HUDEP-2 (cell line): Measurements from ENCODE around the gene PCLO.
"Not testable (repeated sequence)": the region's sequence is repeated elsewhere in the genome, so short reads cannot be mapped to it uniquely, and the experiment has no call there.

Source experiments
- DNase-seq, 76 experiments: peaks; one replicate each; lab custom pipeline; 2025; ENCODE audit not compliant: unreplicated experiment in 76 of 76; lab: John Stamatoyannopoulos, UW

The PCLO gene

DNA sequence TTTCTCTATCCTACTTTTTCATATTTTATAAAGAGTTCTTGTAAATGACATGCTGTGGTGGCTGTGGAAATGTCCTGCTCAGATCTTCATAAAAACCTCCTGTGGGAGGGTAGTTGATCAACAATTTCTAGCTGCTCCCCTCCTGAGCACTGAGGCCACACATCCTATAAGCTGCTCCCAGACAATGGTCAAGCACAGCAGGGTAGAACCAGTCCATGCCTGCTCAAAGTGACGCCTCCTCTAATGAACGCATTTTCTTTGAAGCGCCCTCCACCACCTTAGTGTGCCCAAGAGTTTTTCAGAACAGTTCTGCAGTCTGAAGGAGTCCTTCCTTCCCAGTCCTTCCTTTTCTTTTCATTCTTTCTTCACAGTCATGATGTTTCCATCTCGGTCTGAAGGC lies 420.5 kb downstream of the PCLO start:
- no peak for DNase-seq

DNA sequence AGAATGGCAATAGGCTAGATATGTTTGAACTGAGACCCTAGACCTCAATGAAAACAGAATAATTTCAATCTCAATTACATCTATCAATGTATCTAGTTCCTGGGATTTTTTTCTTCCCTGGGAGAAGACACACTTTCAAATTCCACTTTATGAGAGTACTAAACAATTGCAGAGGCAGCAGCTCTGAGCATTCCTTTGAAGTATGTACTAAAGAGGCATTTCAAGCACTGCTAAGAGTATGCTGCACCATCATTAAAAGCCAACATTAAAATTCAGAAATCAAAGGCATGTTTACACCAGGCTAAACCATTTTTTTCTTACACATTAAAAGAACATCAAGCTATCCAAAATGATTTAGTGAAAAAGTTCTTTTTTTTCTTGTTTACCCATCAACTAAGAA lies 421.2 kb downstream of the PCLO start:
- no peak for DNase-seq

DNA sequence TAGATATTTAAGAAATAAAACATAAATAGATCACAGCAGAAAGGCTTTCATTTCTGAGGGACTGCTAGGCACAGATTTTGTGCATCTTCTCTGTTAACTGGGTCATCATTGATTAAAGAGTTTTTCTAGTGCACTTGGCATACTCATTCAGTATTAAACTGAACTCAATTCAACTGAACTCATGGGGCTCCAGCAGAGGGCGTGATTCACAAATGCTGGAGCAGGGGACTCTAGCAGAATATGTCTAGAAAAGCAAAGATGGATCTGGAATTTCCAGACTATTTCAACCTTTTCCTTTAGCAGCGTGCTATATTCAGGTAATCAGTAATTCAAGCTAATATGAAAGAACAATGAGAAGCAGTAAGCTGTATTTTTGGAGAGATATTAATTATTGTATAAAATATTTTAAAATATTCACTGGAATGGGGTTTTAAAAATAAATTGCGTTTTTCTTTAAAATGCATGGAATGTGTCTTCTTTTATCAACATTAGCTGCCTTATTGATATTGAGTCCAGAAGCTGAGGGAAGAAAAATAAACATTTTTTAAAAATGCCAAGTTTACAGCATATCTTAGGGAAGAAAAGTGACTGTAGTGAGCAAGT lies 422.3 kb downstream of the PCLO start:
- DNase-seq: peak in 17 of 76 experiments; percentile 0 to 34 (median 6)

DNA sequence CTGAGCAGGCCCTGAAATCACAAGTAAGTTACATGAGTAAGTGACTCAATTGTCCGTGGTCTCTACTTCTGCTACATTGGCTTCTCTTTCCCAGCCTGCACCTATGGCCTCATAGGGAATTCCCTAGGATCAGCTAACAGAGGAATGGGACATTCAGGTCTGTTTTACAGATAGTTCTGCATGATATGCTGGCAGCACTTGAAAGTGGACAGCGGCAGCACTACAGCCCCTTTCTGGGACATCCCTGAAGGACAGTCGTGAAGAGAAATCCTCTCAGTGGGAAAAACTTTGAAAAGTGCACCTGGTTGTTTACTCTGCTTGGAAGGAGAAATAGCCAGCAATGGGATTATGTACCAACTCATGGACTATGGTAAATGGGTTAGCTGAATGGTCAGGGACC lies 426.1 kb downstream of the PCLO start:
- DNase-seq: no peak

DNA sequence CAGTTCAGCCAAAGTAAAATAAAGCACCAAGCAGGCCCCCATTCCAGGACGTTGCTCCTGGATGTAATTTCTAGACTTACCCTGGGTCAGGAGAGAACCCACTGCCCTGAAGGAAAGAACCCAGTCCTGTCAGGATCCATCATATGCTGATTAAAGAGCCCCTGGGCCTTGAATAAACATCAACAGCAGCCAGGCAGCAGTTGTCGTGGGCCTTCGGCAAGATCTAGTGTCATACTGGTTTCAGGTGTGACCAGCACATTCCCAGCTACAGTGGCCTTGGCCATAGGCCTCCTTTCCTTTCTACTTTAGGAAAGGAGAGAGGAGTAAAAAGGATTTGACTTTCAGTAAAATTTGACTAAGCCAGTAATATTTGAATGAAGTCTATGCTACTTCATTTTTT lies 430.0 kb downstream of the PCLO start:
- no peak for DNase-seq

DNA sequence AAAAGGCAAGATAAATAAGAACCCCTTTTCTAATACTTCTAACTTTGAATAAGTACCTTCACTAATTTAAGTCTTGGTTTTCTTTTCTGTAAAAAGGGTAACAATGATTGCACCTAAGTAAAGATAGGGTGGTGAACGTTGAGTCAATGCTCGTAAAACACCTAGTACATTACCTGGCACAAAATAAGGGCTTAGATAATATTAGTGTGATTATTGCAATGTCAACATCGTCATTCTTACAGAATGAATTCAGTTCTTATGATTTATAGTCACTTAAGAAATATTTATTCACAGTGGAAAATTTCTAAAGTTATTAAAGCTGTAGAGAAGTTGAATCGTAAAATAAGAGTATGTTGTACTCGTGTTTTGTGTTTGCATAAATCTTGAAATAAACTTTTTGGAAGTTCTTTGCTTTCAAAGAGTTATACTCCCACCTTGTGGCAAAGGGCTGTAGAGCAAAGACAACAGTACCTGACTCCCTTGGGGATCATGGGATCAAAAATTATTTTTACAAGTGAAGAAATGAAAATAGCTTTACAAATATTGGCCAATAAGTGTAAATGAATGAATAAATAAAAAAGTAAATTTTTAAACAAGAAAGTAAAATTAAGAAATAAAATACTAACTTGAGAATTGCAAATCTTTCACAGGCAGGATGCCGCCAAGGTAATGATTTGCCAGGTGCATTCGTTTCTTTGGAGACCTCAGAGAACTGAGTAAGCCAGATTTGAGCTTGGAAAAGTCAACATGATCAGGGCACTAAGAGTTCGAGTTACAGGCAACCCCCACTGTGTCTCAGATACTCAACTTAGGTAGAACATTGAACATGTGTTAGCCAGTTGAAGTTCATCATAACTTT lies 433.3 kb downstream of the PCLO start:
- DNase-seq: peak in 1 of 76 experiments; percentile 13

DNA sequence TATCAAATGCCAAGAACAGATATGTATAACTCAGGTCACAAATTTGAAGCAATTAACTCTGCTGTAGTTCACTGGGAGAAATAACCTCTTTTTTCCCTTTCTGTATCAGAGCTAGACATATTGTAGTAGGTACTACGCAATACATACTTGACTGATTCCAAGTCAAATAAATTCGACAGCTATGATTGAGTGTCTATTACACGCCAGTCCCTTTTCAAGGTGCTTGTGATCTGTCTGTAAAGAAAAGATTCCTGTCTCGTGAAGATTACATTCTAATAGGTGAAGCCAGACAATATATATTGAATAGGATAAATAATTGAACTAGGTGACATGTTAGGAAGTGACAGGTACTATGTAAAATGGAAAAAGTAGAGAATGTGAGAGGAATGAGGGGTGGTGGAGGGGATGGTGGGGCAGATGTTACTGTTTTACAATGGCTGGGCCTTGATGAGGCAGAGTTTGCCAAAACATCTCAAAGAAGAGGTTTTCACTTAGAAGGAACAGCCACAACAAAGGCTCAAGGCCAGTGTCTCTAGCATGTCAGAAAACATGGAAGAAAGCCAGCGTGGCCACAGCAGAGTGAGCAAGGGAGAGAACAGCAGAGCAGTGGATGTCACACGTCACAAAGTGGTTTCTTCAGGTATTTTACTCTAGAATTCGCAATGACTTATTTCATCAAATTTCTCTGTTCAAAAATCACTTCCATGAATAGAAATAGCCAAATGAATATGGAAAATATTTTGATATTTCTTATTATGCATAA lies 436.5 kb downstream of the PCLO start:
- no peak for DNase-seq

DNA sequence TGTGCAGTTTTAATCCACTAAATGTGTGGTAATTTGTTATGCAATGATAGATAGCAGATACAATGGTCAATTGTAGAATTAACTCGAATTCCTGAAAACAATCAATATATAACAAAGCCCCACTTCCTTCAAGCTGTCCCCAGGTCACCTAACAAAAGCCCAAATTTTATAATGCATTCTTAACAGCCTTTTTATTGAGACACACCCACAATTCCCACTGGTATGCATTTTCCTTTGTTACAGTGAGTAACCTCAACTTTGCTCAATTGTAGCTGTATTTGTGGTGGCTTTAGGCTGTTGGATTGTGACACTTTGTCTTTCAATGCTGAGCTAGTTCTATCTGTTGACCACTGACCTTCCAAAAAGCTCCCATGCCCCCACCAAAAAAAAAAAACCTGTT lies 439.3 kb downstream of the PCLO start:
- DNase-seq: no peak

DNA sequence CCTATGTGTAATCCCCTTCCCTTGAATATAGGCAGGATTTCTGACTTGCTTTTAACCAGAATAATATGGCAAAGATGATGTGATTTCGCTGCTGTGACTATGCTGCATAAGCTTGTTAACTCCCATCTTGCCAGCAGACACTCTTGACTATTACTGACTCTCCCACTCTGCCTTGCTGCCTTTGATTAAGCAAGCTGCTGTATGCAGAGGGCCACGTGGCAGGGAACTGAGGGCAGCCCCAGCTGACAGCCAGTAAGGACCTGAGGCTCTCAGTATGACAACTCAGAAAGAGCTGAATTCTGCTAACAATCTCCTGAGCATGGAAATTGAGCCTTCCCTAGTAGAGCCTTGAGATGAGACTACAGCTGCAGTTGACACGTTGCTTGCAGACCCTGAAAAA lies 439.7 kb downstream of the PCLO start:
- no peak for DNase-seq

DNA sequence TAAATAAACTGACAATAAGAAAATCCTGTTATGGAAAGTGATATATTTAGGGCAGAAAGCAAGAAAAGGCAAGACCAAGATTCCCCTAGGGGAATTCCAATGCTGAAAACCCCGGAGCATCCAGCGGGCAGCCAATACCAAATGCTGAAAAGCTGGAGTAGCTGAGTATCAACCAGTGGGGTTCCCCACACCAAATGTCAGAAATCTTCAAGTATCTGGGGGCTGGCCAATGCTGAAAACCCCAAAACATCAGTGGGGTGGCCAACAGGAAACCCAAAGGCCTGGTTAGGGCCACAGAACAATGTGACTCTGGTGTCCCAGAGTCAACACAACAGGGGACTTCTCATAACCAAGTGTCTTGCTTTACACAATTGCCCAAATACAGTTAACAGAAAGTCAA lies 447.3 kb downstream of the PCLO start:
- DNase-seq: no peak

DNA sequence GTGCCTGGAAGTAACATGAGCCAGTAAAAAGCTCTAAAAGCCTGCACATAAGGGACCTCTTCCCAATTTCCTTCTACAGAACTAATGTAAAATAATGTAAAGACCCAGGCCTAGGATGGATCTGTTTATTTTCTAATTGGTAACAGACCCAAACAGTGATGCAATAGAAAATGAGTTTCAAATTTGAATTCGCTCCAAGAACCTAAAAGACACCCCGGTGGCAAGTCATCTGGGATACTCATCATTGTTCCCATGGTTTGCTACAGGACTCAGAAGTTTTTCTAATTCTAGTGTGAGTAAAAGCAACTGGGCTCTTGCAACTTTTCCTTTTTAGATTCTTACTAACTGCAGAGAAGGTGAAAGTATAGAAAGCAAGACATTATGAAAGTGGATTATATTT lies 447.8 kb downstream of the PCLO start:
- no peak for DNase-seq

DNA sequence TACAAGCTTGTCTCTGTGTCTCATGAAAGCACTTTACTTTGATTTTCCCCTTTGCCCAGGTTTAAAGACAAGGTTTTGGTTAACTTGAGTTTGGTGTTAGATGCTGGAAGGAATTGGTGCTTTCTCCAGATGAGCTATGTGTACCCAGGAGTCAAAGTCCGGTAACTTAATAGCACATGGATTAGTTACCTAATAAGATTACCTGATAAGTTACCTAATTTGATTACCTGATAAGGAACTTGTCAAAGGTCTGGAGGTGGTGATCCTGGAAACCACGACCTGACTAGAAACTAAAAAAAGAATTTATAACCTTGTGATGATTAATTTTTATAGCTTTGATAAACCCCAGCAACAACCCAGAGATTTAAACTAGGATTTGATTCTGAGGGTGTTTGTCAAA lies 449.2 kb downstream of the PCLO start:
- DNase-seq: no peak

DNA sequence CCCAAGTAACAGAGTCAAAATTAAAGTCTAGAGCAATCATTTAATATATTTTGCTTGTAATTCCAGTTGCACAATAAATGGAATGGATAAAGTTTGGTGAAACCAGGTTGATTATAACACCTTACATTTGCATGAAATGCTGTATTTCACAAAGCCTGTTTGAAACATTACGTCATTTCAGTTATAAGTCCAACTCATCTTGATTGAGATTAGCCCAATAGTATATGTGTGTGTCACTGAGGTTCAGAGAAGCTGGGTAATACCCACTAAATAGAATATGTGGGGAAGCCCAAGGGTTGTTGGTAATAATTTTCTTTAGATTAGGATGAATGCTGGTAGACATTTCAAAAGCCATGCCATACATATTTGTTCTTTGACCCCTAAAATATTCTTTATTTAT lies 456.3 kb downstream of the PCLO start:
- DNase-seq: not testable (repeated sequence)

DNA sequence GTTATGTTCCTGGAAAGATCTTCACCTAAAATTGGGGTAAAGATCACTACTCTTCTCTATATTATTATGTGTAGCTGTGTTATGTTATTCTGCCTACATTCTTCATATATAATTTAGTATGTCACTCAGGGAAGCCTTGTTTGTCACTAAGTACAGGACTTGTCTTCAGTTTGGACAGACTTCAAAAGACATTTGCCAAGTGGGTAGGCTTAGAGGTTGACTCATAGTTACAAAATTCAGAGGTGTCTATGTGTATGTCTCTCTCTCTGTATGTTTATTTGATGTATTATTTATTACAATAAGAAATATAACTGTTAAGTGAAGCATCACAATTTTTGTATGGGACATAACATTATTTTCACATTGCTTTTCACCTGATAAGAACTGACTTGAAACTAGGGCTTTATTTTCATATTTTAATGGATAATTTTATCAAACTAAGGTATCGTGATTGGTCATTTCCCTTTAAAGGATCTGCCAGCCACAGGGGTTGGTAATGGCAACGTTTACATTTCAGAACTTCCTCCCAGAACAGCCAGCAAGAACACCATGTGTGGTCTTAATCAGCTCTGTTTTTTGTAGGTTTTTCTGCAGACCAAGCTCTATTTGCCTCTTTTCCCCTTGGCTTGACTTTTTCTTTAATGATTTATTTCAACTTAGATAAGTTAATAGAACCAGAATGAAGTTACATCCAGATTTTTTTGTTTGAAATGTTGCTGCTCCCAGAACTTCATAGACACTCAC lies 457.0 kb downstream of the PCLO start:
- DNase-seq: no peak

DNA sequence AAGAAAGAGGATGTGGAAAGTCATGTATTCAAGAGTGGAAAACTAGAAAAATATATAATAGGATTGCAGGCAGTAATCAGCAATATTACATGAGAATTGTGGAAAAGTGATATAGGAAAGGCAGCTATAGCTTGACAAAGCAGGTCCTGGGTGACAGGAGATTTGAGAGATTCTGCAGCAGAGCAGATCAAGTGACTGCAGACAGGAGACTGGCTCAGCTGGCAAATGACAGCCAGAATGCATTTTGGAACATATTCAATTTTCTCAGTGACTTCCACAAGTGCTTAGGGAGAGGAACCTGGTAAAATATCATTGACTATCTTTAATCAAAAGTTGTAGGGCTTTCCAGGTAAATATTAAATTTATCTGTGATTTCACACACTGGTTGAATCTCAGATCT lies 458.6 kb downstream of the PCLO start:
- no peak for DNase-seq
